ENCODE measurements around the gene SEPTIN10.
A peak's percentile ranks its signal among the peaks of the same experiment; 100 is the strongest.

SEPTIN10 gene

GRCh38 chr2:109613081-109613921, 465 bp downstream of the SEPTIN10 start:
- POLR2A ChIA-PET: interaction anchor here (0.7 to 2.7 kb wide), 13 partner anchors 8 to 102 kb away, joined by 3 to 18 read pairs (median 4); no protein-coding TSS in a partner anchor
- H3K9me3 ChIP-seq (ENCODE audit: control insufficient read depth, insufficient read depth, low read depth, low read length): no peaks in the 10 kb centered on the region
- H3K27ac ChIP-seq (ENCODE audit: extremely low read depth, low read depth, low read length): peak overlapping the region; percentile 93
- H3K4me3 ChIP-seq (ENCODE audit: low read depth, low read length): peak overlapping the region; percentile 69
- CTCF ChIA-PET: interaction anchor here (0.6 to 8.7 kb wide), 7 partner anchors 12 to 102 kb away, joined by 3 to 76 read pairs (median 3); no protein-coding TSS in a partner anchor
- peaks cover 13% of the 10 kb centered on the region for H3K4me1 ChIP-seq (ENCODE audit: control insufficient read depth, insufficient read depth, low read length)
- H3K36me3 ChIP-seq (ENCODE audit: control insufficient read depth in 2 of 2, insufficient read depth in 1 of 2, low read length in 2 of 2): no peaks in the 10 kb centered on the region; a peak in 1 of 3 replicates
- no peak for TF ChIP-seq ZBTB44 (tag by site-specific recombination; IDR thresholded peaks at IDR 0.05)
- TF ChIP-seq ZNF623 (tag by site-specific recombination; IDR thresholded peaks at IDR 0.05): no peak
- no peak for TF ChIP-seq ZNF280D (tag by site-specific recombination; IDR thresholded peaks at IDR 0.05)
- peak; percentile 13; the same call in 1 of the 2 replicates for TF ChIP-seq ZNF629 (tag by site-specific recombination; IDR thresholded peaks at IDR 0.05)
- no peak for TF ChIP-seq PRDM1 (tag by site-specific recombination; IDR thresholded peaks at IDR 0.05)
- TF ChIP-seq PRDM10 (tag by site-specific recombination; IDR thresholded peaks at IDR 0.05): peak; percentile 40; the same call in 1 of the 2 replicates
- no peak for TF ChIP-seq REST (tag by site-specific recombination; IDR thresholded peaks at IDR 0.05)
- TF ChIP-seq ZNF211 (tag by site-specific recombination; IDR thresholded peaks at IDR 0.05; ENCODE audit: low read depth): no peak
- TF ChIP-seq ZNF670 (tag by site-specific recombination; IDR thresholded peaks at IDR 0.05; ENCODE audit: low read depth): no peak
- peak; percentile 54; the same call in 1 of the 2 replicates for TF ChIP-seq ZBTB17 (tag by site-specific recombination; IDR thresholded peaks at IDR 0.05)
- TF ChIP-seq ZNF175 (tag by site-specific recombination; IDR thresholded peaks at IDR 0.05): no peak
- no peak for TF ChIP-seq ELK4 (IDR thresholded peaks at IDR 0.05; ENCODE audit: borderline replicate concordance, low read depth, low read length)
- TF ChIP-seq ZNF596 (tag by site-specific recombination; IDR thresholded peaks at IDR 0.05): no peak
- no peak for TF ChIP-seq SALL2 (tag by site-specific recombination; IDR thresholded peaks at IDR 0.05; ENCODE audit: borderline replicate concordance)
- no peak for TF ChIP-seq CTCF (tag by site-specific recombination; IDR thresholded peaks at IDR 0.05)
- no peak for TF ChIP-seq ZNF621 (tag by site-specific recombination; IDR thresholded peaks at IDR 0.05)
- TF ChIP-seq ZNF266 (tag by site-specific recombination; IDR thresholded peaks at IDR 0.05; ENCODE audit: low read depth): no peak
- TF ChIP-seq ZBTB7A (tag by site-specific recombination; IDR thresholded peaks at IDR 0.05; ENCODE audit: low read depth): no peak
- TF ChIP-seq ZNF777 (tag by site-specific recombination; IDR thresholded peaks at IDR 0.05; ENCODE audit: borderline replicate concordance): peak; percentile 33; the same call in 1 of the 2 replicates
- no peak for TF ChIP-seq ZNF48 (tag by site-specific recombination; IDR thresholded peaks at IDR 0.05)
- no peak for TF ChIP-seq ZNF112 (tag by site-specific recombination; IDR thresholded peaks at IDR 0.05)
